Tibial nerve (tissue), 4 donors: ENCODE results near the gene TMEM271. TPM values are rescaled to one million over a fixed set of nuclear protein-coding genes. Genes with fewer than 3 reads are reported as not detected.

Experiments
- DNase-seq, 2 donors: peaks; one replicate each; pipeline ENCODE4 v3.0.0-alpha.2; 2019; ENCODE audit warnings: low spot score in 2 of 2
- H3K27ac ChIP-seq, 4 donors: fragments of 200-600 bp; sonication (generic) in 3 of 4; one replicate each; pipeline ENCODE4 v1.5.1; 2017 to 2019; ENCODE audit warnings: mild to moderate bottlenecking in 1 of 4
- H3K27me3 ChIP-seq, 2 donors: fragments of 200-600 bp; sonication (generic) in 1 of 2; one replicate each; pipeline versions ENCODE4 v1.5.1 to v1.6.0; 2017 to 2019
- H3K36me3 ChIP-seq, 3 donors: fragments of 200-600 bp; sonication (generic); one replicate each; pipeline ENCODE4 v1.5.1; 2018 to 2019
- H3K4me1 ChIP-seq, 4 donors: fragments of 200-600 bp; sonication (generic) in 3 of 4; one replicate each; pipeline ENCODE4 v1.5.1; 2017 to 2019
- H3K4me3 ChIP-seq, 4 donors: fragments of 200-600 bp; sonication (generic) in 3 of 4; one replicate each; pipeline ENCODE4 v1.5.1; 2017 to 2019; ENCODE audit warnings: mild to moderate bottlenecking in 1 of 4, moderate library complexity in 1 of 4
- H3K9me3 ChIP-seq, 4 donors: fragments of 200-600 bp; sonication (generic) in 3 of 4; one replicate each; pipeline ENCODE4 v1.5.1; 2017 to 2019
- EP300 ChIP-seq, 2 donors: sonication (generic); formaldehyde crosslinking; IDR thresholded peaks; one replicate each; pipeline ENCODE4 v1.6.1; 2017; ENCODE audit warnings: antibody characterized with exemption in 2 of 2, mild to moderate bottlenecking in 1 of 2
- POLR2A ChIP-seq, 2 donors: fragments of 450-650 bp; IDR thresholded peaks; one replicate each; pipeline ENCODE4 v1.6.1; 2017; ENCODE audit warnings: antibody characterized with exemption in 2 of 2, mild to moderate bottlenecking in 2 of 2, moderate library complexity in 2 of 2
- WGBS, 2 donors: methylation state at CpG; one replicate each; pipeline ENCODE4 v1.1.5; 2018; 5-methylcytosine and 5-hydroxymethylcytosine counted together
- total RNA-seq, 4 donors: library from RNA; depleted of rRNA; stranded (reverse); fragments of >200 nt; gene quantifications; one replicate each; pipeline ENCODE4 v1.1.0, GENCODE V29; 2016
- TF ChIP-seq, protein P1 (sequence below), 5 experiments: fragments of 200-600 bp in 3 of 5; fragments of 450-650 bp in 2 of 5; sonication (generic) in 3 of 5; IDR thresholded peaks; one replicate each; pipeline ENCODE4 v1.5.1; 2016 to 2019; ENCODE audit warnings: antibody characterized with exemption in 5 of 5, mild to moderate bottlenecking in 3 of 5, moderate library complexity in 2 of 5

TMEM271 gene, protein sequence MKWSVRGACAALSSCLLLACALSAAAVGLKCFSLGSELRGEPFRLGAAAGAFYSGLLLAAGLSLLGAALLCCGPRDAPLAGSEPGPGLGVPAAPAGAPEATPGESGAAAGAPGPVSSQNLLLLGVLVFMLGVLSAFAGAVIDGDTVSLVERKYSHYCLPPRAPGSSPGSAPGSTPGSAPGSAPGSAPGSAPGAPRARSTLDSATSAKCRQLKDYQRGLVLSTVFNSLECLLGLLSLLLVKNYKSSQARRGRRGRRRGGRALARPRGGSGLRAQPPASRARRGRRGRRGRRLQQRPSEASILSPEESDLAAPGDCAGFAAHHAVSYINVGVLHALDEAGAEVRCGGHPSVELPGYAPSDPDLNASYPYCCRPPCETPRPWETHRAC
- total RNA-seq, result not detected

- peaks cover 0 to 30% (median 0%) of the 10 kb centered on the region in 4 donors for H3K4me1 ChIP-seq
- peaks cover 0 to 4% (median 0%) of the 10 kb centered on the region in 4 donors for H3K9me3 ChIP-seq
- DNase-seq, result no peak
- peak within 1 kb of the TSS in 1 of 4 donors; percentile 23 for H3K4me3 ChIP-seq
- 1 to 3% methylated on average over 11 to 14 of the region's 60 CpGs for WGBS, 2 donors
- peaks cover 4 to 70% of the 10 kb centered on the region in 2 donors for H3K27me3 ChIP-seq
- TF ChIP-seq EP300 (IDR thresholded peaks at IDR 0.05) (no peak), POLR2A (IDR thresholded peaks at IDR 0.05) (no peak)
- TF ChIP-seq, protein P1, sequence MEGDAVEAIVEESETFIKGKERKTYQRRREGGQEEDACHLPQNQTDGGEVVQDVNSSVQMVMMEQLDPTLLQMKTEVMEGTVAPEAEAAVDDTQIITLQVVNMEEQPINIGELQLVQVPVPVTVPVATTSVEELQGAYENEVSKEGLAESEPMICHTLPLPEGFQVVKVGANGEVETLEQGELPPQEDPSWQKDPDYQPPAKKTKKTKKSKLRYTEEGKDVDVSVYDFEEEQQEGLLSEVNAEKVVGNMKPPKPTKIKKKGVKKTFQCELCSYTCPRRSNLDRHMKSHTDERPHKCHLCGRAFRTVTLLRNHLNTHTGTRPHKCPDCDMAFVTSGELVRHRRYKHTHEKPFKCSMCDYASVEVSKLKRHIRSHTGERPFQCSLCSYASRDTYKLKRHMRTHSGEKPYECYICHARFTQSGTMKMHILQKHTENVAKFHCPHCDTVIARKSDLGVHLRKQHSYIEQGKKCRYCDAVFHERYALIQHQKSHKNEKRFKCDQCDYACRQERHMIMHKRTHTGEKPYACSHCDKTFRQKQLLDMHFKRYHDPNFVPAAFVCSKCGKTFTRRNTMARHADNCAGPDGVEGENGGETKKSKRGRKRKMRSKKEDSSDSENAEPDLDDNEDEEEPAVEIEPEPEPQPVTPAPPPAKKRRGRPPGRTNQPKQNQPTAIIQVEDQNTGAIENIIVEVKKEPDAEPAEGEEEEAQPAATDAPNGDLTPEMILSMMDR (IDR thresholded peaks at IDR 0.05), result no peak
- H3K36me3 ChIP-seq, result no peaks in the 10 kb centered on the region
- H3K27ac ChIP-seq, result no peak within 1 kb of the TSS
Observed at GRCh38 chr4:576245-576821, at the start of gene TMEM271. Gene TMEM271 (minus strand): TSS chr4:576295. CDS start chr4:576062, 233 bp downstream.

- WGBS, 2 donors, result 90 to 92% methylated on average over 28 to 38 of the region's 39 CpGs
- TF ChIP-seq EP300 (IDR thresholded peaks at IDR 0.05) (no peak), POLR2A (IDR thresholded peaks at IDR 0.05) (no peak)
- TF ChIP-seq, protein P1 (IDR thresholded peaks at IDR 0.05), result no peak
- no peaks in the 10 kb centered on the region for H3K27me3 ChIP-seq
- H3K4me3 ChIP-seq, result no peak overlapping the region
- no peaks in the 10 kb centered on the region for H3K4me1 ChIP-seq
- H3K27ac ChIP-seq, result no peak overlapping the region
- H3K36me3 ChIP-seq, result no peaks in the 10 kb centered on the region
- DNase-seq, result no peak
- peaks cover 0 to 4% (median 0%) of the 10 kb centered on the region in 4 donors for H3K9me3 ChIP-seq
Observed at GRCh38 chr4:625631-626161, 49.6 kb upstream of the TMEM271 start.

DNA sequence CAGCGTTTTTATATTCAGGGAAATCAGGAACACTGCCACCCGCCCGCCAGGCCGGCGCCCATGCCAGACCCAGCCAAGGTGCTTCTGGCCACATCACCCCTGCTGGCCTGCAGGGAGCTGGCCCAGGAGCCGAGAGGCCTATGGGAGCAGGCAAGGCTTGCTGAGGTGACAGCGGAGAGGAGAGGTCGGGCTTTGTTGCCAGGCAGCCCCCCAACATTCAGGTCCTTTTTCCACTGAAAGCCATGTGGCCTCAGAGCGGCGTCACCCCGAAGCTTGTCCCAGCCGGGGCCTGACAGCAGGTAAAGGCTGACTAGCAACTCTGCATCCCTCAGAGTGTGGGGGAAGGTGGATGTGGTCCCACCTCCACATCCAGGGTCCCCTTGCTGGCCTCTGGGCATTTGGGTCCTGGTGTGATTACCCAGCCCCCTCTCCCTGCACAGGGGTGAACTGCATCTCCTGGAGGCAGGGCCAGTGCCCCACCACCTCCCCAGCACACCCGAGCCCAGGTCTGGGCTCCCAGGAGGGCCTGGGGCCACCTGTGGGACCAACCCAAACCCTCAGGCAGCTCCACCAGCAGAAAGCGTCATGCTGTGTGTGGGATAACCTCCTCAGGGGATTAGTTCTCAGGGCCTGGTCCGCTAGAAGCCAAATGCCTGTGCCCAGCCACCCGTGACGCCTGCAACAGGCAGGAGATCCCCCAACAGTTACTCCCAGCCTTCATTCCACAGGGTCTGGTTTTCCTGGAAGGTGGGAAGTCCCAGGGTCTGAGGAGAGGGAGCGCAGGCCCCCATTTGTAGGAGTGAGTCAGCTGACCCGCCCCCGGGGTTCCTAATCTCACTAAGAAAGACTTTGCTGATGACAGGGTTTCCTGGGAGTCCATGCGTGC, 48.9 kb upstream of the TMEM271 start, which contains the start of gene PDE6B:
TSS of gene PDE6B (plus strand) at position 869 of the 886 bp plus-strand sequence. CDS start 54 bp downstream, outside the sequence.
- WGBS, 2 donors, result 66 to 83% methylated on average over 12 to 15 of the region's 21 CpGs
- H3K4me3 ChIP-seq, result no peak within 1 kb of the TSS
- no peaks in the 10 kb centered on the region for H3K9me3 ChIP-seq
- H3K27me3 ChIP-seq, result no peaks in the 10 kb centered on the region
- H3K36me3 ChIP-seq, result no peaks in the 10 kb centered on the region
- DNase-seq, result no peak
- H3K4me1 ChIP-seq, result no peaks in the 10 kb centered on the region
- no peak for TF ChIP-seq POLR2A (IDR thresholded peaks at IDR 0.05)
- TF ChIP-seq, protein P1 (IDR thresholded peaks at IDR 0.05), result no peak
- TF ChIP-seq EP300 (IDR thresholded peaks at IDR 0.05), result no peak
- no peak within 1 kb of the TSS for H3K27ac ChIP-seq

DNA sequence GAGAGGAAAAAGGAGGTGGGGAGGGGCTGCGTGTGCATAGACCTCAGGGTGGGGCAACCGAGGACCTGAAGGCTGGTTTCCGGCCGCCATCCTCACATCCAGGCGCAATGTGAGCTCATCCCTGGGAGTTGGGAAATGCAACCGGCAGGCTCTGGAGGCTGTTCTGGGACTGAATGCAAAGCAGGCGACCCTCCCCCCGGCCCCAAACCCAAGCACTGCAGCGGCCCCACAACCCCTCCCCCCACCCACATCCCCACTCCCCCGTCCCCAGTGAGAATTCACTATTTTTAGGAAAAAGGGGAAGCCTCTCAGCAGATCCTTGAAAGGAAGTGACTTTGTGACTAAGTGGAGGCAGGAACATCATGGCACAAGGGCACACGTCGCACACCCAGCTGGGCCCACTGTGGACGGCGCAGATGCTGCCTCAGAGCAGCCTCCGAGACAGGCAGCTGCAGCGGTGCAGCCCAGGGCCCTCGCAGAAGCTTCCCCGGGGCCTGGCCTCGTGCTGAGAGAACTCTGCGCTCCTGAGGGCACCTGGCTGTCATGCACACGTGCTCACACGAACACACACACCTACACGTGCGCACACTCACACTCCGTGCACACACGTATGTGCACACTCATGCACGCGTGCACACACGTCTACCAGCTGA, 47.9 kb upstream of the TMEM271 start:
- no peak overlapping the region for H3K4me3 ChIP-seq
- H3K4me1 ChIP-seq, result no peaks in the 10 kb centered on the region
- H3K9me3 ChIP-seq, result no peaks in the 10 kb centered on the region
- TF ChIP-seq POLR2A (IDR thresholded peaks at IDR 0.05) (no peak), EP300 (IDR thresholded peaks at IDR 0.05) (no peak)
- TF ChIP-seq, protein P1 (IDR thresholded peaks at IDR 0.05), result no peak
- no peak overlapping the region for H3K27ac ChIP-seq
- no peaks in the 10 kb centered on the region for H3K27me3 ChIP-seq
- DNase-seq, result no peak
- 46% methylated on average over 26 to 29 of the region's 29 CpGs for WGBS, 2 donors
- H3K36me3 ChIP-seq, result no peaks in the 10 kb centered on the region
